HCT116 (cell line): ENCODE data around the gene DCAF4. TPM values are rescaled to one million over a fixed set of nuclear protein-coding genes. Genes with fewer than 3 reads are reported as not detected.

Experiments used
- ATAC-seq: fragments of 200-7000 bp; cut with Tn5 transposase; 2 replicates; pipeline ENCODE4 v1.9.1; 2020; ENCODE audit warnings: mild to moderate bottlenecking, moderate library complexity
- BruUV-seq: library from RNA; stranded (reverse); fragments of 400-500 nt; replicated peaks from 2 replicates; lab custom pipeline; 2021; lab: Mats Ljungman, UMichigan
- CTCF ChIA-PET: fragments of 300-600 bp; sonication (Branson Sonifier 250); formaldehyde crosslinking; loops from one replicate; lab custom pipeline; 2021; ENCODE audit warnings: antibody characterized with exemption; lab: Charles Lee
- POLR2A ChIA-PET: fragments of 300-600, 350-600 bp; sonication (Branson Sonifier 250); formaldehyde crosslinking; loops from one replicate; lab custom pipeline; 2021; ENCODE audit warnings: antibody characterized with exemption; lab: Charles Lee
- RAD21 ChIA-PET, 2 experiments: fragments of 300-600 bp; sonication (Branson Sonifier 250); formaldehyde crosslinking; loops; one replicate each; lab custom pipeline; 2023; ENCODE audit warnings: low total read pairs in 2 of 2; ENCODE audit not compliant: uncharacterized antibody in 2 of 2, unreplicated experiment in 2 of 2, low non-redundant PET in 1 of 2; lab: Charles Lee
- DNase-seq: peaks from one replicate; pipeline ENCODE4 v3.0.0-alpha.2; 2010; ENCODE audit warnings: low read depth, low spot score
- H2AFZ ChIP-seq: fragments of 200-600 bp; shearing (Covaris generic), sonication (generic); 2 replicates; pipeline ENCODE4 v1.6.1; 2017; ENCODE audit warnings: low read depth, mixed run types, mixed read lengths, antibody characterized with exemption, low read length; ENCODE audit not compliant: poor library complexity, severe bottlenecking
- H3K27ac ChIP-seq: 2 replicates; pipeline ENCODE4 v1.5.1; 2012; ENCODE audit warnings: low read depth, low read length
- H3K27me3 ChIP-seq: fragments of 200-600 bp; sonication (generic); 2 replicates; pipeline ENCODE4 v1.6.1; 2016; ENCODE audit warnings: mixed run types, low read length, mixed read lengths; ENCODE audit not compliant: insufficient read depth
- H3K36me3 ChIP-seq, 2 experiments: fragments of 200-500 bp in 1 of 2; fragments of 200-600 bp in 1 of 2; sonication (Bioruptor generic) in 1 of 2; sonication (generic) in 1 of 2; 2 replicates each; pipeline versions ENCODE4 v1.5.1 to v1.6.1; 2014 to 2016; ENCODE audit warnings: low read length in 2 of 2, inconsistent platforms in 1 of 2, mixed read lengths in 1 of 2, mixed run types in 1 of 2; ENCODE audit not compliant: insufficient read depth in 2 of 2, control insufficient read depth in 1 of 2
- H3K4me1 ChIP-seq, 2 experiments: fragments of 200-600 bp in 1 of 2; sonication (generic) in 1 of 2; 2 replicates each; pipeline versions ENCODE4 v1.5.1 to v1.6.1; 2012 to 2017; ENCODE audit warnings: low read length in 2 of 2, inconsistent platforms in 1 of 2, mild to moderate bottlenecking in 1 of 2, mixed read lengths in 1 of 2, mixed run types in 1 of 2, moderate library complexity in 1 of 2; ENCODE audit not compliant: insufficient read depth in 2 of 2, control insufficient read depth in 1 of 2
- H3K4me2 ChIP-seq: fragments of 200-600 bp; sonication (generic); 2 replicates; pipeline ENCODE4 v1.6.1; 2017; ENCODE audit warnings: mixed run types, low read length, mixed read lengths
- H3K4me3 ChIP-seq, 2 experiments: fragments of 200-600 bp in 1 of 2; sonication (generic) in 1 of 2; replicated peaks in 1 of 2; 2 replicates each; pipeline ENCODE4 v1.5.1; 2011 to 2016; ENCODE audit warnings: low read length in 2 of 2, control low read depth in 1 of 2, low read depth in 1 of 2, mild to moderate bottlenecking in 1 of 2, mixed read lengths in 1 of 2, mixed run types in 1 of 2
- H3K79me2 ChIP-seq: fragments of 200-600 bp; sonication (generic); 2 replicates; pipeline ENCODE4 v1.6.1; 2017; ENCODE audit warnings: mild to moderate bottlenecking, mixed run types, low read length, moderate library complexity, mixed read lengths; ENCODE audit not compliant: insufficient read depth
- H3K9ac ChIP-seq: fragments of 200-600 bp; sonication (generic); 2 replicates; pipeline ENCODE4 v1.6.1; 2016; ENCODE audit warnings: low read length, mixed read lengths
- H3K9me2 ChIP-seq: fragments of 200-600 bp; sonication (generic), shearing (Covaris generic); 2 replicates; pipeline ENCODE4 v1.6.1; 2017; ENCODE audit warnings: mixed run types, mild to moderate bottlenecking, moderate library complexity; ENCODE audit not compliant: insufficient read depth
- H3K9me3 ChIP-seq, 2 experiments: fragments of 200-500 bp in 1 of 2; fragments of 200-600 bp in 1 of 2; sonication (Bioruptor generic) in 1 of 2; sonication (generic) in 1 of 2; 2 replicates each; pipeline ENCODE4 v1.6.1; 2014 to 2017; ENCODE audit warnings: low read length in 2 of 2, mixed read lengths in 2 of 2, inconsistent platforms in 1 of 2, low read depth in 1 of 2, mild to moderate bottlenecking in 1 of 2, mixed run types in 1 of 2, moderate library complexity in 1 of 2; ENCODE audit not compliant: control insufficient read depth in 1 of 2, insufficient read depth in 1 of 2
- H4K20me1 ChIP-seq: fragments of 200-600 bp; sonication (generic), shearing (Covaris generic); 2 replicates; pipeline ENCODE4 v1.6.1; 2017; ENCODE audit warnings: mixed run types, mild to moderate bottlenecking, moderate library complexity; ENCODE audit not compliant: insufficient read depth
- CBX3 ChIP-seq: IDR thresholded peaks from 2 replicates; pipeline ENCODE4 v1.6.1; 2012; ENCODE audit warnings: low read depth
- CEBPB ChIP-seq: IDR thresholded peaks from 2 replicates; pipeline ENCODE4 v1.6.1; 2012; ENCODE audit warnings: low read depth
- EGR1 ChIP-seq: IDR thresholded peaks from 2 replicates; pipeline ENCODE4 v1.6.1; 2012; ENCODE audit warnings: low read depth
- EZH2 ChIP-seq: fragments of 200-600 bp; sonication (generic); IDR thresholded peaks from 2 replicates; pipeline ENCODE4 v1.6.1; 2017; ENCODE audit warnings: antibody characterized with exemption, mixed run types
- JUND ChIP-seq: IDR thresholded peaks from 2 replicates; pipeline ENCODE4 v1.6.1; 2012
- POLR2AphosphoS5 ChIP-seq: IDR thresholded peaks from 2 replicates; pipeline ENCODE4 v1.6.1; 2011; ENCODE audit warnings: mild to moderate bottlenecking, low read depth, low read length, moderate library complexity
- RAD21 ChIP-seq: IDR thresholded peaks from 2 replicates; pipeline ENCODE4 v1.6.1; 2012; ENCODE audit warnings: low read depth, mild to moderate bottlenecking
- REST ChIP-seq: IDR thresholded peaks from 2 replicates; pipeline ENCODE4 v1.6.1; 2012; ENCODE audit warnings: low read depth
- SIN3A ChIP-seq: IDR thresholded peaks from 2 replicates; pipeline ENCODE4 v1.6.1; 2012; ENCODE audit warnings: low read depth
- ZBTB33 ChIP-seq: IDR thresholded peaks from 2 replicates; pipeline ENCODE4 v1.6.1; 2011; ENCODE audit warnings: mild to moderate bottlenecking, low read length, moderate library complexity; ENCODE audit not compliant: insufficient replicate concordance; ENCODE audit errors: extremely low read depth
- intact Hi-C: fragments of 100-400 bp; cut with micrococcal nuclease; formaldehyde crosslinking; loops from 2 replicates; pipeline ENCODE4 v1.10.0; 2022
- total RNA-seq: library from RNA; stranded (reverse); gene quantifications from one replicate; pipeline ENCODE4 v1.2.1, GENCODE V29; 2021; ENCODE audit not compliant: unreplicated experiment
- TF ChIP-seq, protein P1 (sequence below), 3 experiments: fragments of 200-600 bp in 1 of 3; sonication (generic) in 1 of 3; IDR thresholded peaks in 2 of 3; conservative IDR thresholded peaks in 1 of 3; 2 replicates each; pipeline ENCODE4 v1.5.1; 2012 to 2017; ENCODE audit warnings: low read depth in 2 of 3, low read length in 2 of 3, antibody characterized with exemption in 1 of 3, borderline replicate concordance in 1 of 3, control low read depth in 1 of 3, mild to moderate bottlenecking in 1 of 3, mixed read lengths in 1 of 3, mixed run types in 1 of 3, moderate library complexity in 1 of 3; ENCODE audit not compliant: insufficient read depth in 1 of 3

DCAF4 gene
- total RNA-seq, 1 experiment from 2014 or later: 19.3 TPM

- Histone ChIP-seq H3K27ac (no peak overlapping the region), H3K4me3 (no peak overlapping the region), H3K9me3 (no peaks in the 10 kb centered on the region), H3K79me2 (peaks cover 59% of the 10 kb centered on the region), H2AFZ (no peak overlapping the region), H3K36me3 (no peaks in the 10 kb centered on the region), H4K20me1 (no peaks in the 10 kb centered on the region; the same call in 1 of the 2 replicates), H3K27me3 (no peaks in the 10 kb centered on the region), H3K4me1 (peaks cover 3 to 23% of the 10 kb centered on the region in 2 experiments; a peak in 3 of 4 replicates), H3K4me2 (no peak overlapping the region), H3K9ac (no peak overlapping the region)
- BruUV-seq: no TSS peak
- ChIA-PET POLR2A (no interaction called here), RAD21 (no interaction called here), CTCF (no interaction called here)
- intact Hi-C loops: no loop called here
- DNase-seq (no peak), ATAC-seq (no peak)
- TF ChIP-seq EZH2 (no peak), CEBPB (no peak), POLR2AphosphoS5 (no peak), SIN3A (no peak), JUND (no peak), EGR1 (no peak)
- TF ChIP-seq, all 23 proteins: peak for 0
- no peaks in the 10 kb centered on the region for H3K9me2 ChIP-seq
Observed at GRCh38 chr14:72929316-72930080, 3.2 kb downstream of the DCAF4 start.

- RAD21 ChIA-PET: interaction anchor here in 1 of 2 experiments (0.7 kb wide), 1 partner anchor 24 kb away, joined by 3 read pairs; no protein-coding TSS in a partner anchor
- POLR2A ChIA-PET: no interaction called here
- CTCF ChIA-PET: interaction anchor here (1.1 kb wide), 1 partner anchor 15 kb away, joined by 3 read pairs; no protein-coding TSS in a partner anchor
- no peak for TF ChIP-seq CBX3
- TF ChIP-seq RAD21: no peak
- TF ChIP-seq REST: no peak
- no peak for TF ChIP-seq EGR1
- TF ChIP-seq POLR2AphosphoS5: no peak
- TF ChIP-seq, protein P1, sequence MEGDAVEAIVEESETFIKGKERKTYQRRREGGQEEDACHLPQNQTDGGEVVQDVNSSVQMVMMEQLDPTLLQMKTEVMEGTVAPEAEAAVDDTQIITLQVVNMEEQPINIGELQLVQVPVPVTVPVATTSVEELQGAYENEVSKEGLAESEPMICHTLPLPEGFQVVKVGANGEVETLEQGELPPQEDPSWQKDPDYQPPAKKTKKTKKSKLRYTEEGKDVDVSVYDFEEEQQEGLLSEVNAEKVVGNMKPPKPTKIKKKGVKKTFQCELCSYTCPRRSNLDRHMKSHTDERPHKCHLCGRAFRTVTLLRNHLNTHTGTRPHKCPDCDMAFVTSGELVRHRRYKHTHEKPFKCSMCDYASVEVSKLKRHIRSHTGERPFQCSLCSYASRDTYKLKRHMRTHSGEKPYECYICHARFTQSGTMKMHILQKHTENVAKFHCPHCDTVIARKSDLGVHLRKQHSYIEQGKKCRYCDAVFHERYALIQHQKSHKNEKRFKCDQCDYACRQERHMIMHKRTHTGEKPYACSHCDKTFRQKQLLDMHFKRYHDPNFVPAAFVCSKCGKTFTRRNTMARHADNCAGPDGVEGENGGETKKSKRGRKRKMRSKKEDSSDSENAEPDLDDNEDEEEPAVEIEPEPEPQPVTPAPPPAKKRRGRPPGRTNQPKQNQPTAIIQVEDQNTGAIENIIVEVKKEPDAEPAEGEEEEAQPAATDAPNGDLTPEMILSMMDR (IDR thresholded peaks at IDR 0.05 in 2 of 3, conservative IDR thresholded peaks at IDR 0.05 in 1 of 3; ENCODE audit: borderline replicate concordance in 1 of 3, insufficient read depth in 1 of 3, low read depth in 2 of 3, low read length in 2 of 3): no peak
- no peak for TF ChIP-seq SIN3A
- TF ChIP-seq ZBTB33: no peak
Observed at GRCh38 chr14:72932893-72933292, 6.6 kb downstream of the DCAF4 start.

More at GRCh38 chr14:72932893-72933292, 6.6 kb downstream of the DCAF4 start:
- Histone ChIP-seq H3K4me3 (no peak overlapping the region), H3K27ac (no peak overlapping the region), H2AFZ (no peak overlapping the region), H3K36me3 (no peaks in the 10 kb centered on the region), H3K79me2 (peaks cover 54% of the 10 kb centered on the region), H3K4me2 (no peak overlapping the region), H4K20me1 (peaks cover 4% of the 10 kb centered on the region; the same call in 1 of the 2 replicates), H3K4me1 (peaks cover 0 to under 1% of the 10 kb centered on the region in 2 experiments; a peak in 2 of 4 replicates), H3K9me3 (no peaks in the 10 kb centered on the region), H3K9me2 (no peaks in the 10 kb centered on the region), H3K27me3 (no peaks in the 10 kb centered on the region), H3K9ac (no peak overlapping the region)
- no peak for DNase-seq
- no peak for ATAC-seq
- intact Hi-C loops: no loop called here
- no TSS peak for BruUV-seq
